Type B pancreatic cell (in vitro differentiated cells): ENCODE data around the gene MAGI3. TPM values are rescaled to one million over a fixed set of nuclear protein-coding genes. Genes with fewer than 3 reads are reported as not detected.
"Not testable (repeated sequence)": the region's sequence is repeated elsewhere in the genome, so short reads cannot be mapped to it uniquely, and the experiment has no call there.

Source experiments
- DNase-seq: peaks from one replicate; pipeline ENCODE4 v3.0.0; 2021; ENCODE audit warnings: mixed read lengths; ENCODE audit not compliant: unreplicated experiment; ENCODE audit errors: extremely low spot score
- H3K27ac Mint-ChIP-seq: 2 replicates; pipeline ENCODE4 v1.8.0; 2021; ENCODE audit warnings: mild to moderate bottlenecking, mixed read lengths
- H3K27me3 Mint-ChIP-seq: 2 replicates; pipeline ENCODE4 v1.8.0; 2021; ENCODE audit warnings: mixed read lengths
- H3K36me3 Mint-ChIP-seq: 2 replicates; pipeline ENCODE4 v1.8.0; 2021; ENCODE audit warnings: mixed read lengths
- H3K4me1 Mint-ChIP-seq: one replicate; pipeline ENCODE4 v1.8.0; 2021; ENCODE audit warnings: mixed read lengths; ENCODE audit not compliant: unreplicated experiment
- H3K4me3 Mint-ChIP-seq: 2 replicates; pipeline ENCODE4 v1.8.0; 2021; ENCODE audit warnings: mild to moderate bottlenecking, mixed read lengths
- H3K9me3 Mint-ChIP-seq: 2 replicates; pipeline ENCODE4 v1.8.0; 2021; ENCODE audit warnings: mixed read lengths
- CTCF ChIP-seq: fragments of 200-600 bp; sonication (generic); conservative IDR thresholded peaks from 2 replicates; pipeline ENCODE4 v1.5.0; 2021; ENCODE audit warnings: antibody characterized with exemption, mild to moderate bottlenecking
- total RNA-seq: library from RNA; stranded (reverse); gene quantifications from 2 replicates; pipeline ENCODE4 v1.2.1, GENCODE V29; 2021; ENCODE audit warnings: low replicate concordance

MAGI3 gene
- total RNA-seq, 1 donor from 2014 or later = 19.2 TPM

DNA sequence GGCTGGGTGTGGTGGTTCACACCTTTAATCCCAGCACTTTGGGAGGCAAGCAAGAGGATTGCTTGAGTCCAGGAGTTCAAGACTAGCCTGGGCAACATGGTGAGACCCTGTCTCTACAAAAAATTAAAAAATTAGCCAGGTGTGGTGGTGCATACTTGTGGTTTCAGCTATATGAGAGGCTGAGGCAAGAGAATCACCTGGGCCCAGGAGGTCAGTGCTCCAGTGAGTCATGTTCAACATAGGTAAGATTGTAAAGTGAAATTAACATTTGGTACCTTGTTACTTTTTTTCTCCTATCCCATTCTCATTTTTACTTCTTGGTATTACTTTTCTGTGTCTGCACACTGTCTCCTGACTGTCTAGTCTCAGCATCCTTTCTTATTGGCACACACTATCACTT is 19.0 kb downstream of the MAGI3 start:
- Mint-ChIP-seq H3K4me1 (peaks cover 10% of the 10 kb centered on the region), H3K4me3 (no peak overlapping the region), H3K9me3 (no peaks in the 10 kb centered on the region), H3K27ac (no peak overlapping the region), H3K27me3 (no peaks in the 10 kb centered on the region), H3K36me3 (no peaks in the 10 kb centered on the region)
- DNase-seq = no peak
- no peak for TF ChIP-seq CTCF

DNA sequence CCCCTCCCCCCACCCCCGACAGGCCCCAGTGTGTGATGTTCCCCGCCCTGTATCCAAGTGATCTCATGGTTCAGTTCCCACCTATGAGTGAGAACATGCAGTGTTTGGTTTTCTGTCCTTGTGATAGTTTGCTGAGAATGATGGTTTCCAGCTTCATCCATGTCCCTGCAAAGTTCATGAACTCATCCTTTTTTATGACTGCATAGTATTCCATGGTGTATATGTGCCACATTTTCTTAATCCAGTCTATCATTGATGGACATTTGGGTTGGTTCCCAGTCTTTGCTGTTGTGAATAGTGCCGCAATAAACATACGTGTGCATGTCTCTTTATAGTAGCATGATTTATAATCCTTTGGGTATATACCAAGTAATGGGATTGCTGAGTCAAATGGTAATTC is 21.7 kb downstream of the MAGI3 start:
- H3K36me3 Mint-ChIP-seq, H3K27ac Mint-ChIP-seq, H3K4me3 Mint-ChIP-seq, H3K27me3 Mint-ChIP-seq, H3K9me3 Mint-ChIP-seq, DNase-seq, H3K4me1 Mint-ChIP-seq: not testable (repeated sequence)

GRCh38 chr1:113415310-113416070 is 25.2 kb downstream of the MAGI3 start:
- H3K9me3 Mint-ChIP-seq = peaks cover 5% of the 10 kb centered on the region
- peak overlapping the region; percentile 46 for H3K27ac Mint-ChIP-seq
- H3K36me3 Mint-ChIP-seq = no peaks in the 10 kb centered on the region
- no peak for TF ChIP-seq CTCF
- DNase-seq = no peak
- H3K4me3 Mint-ChIP-seq = peak overlapping the region; percentile 27
- H3K4me1 Mint-ChIP-seq = no peaks in the 10 kb centered on the region
- no peaks in the 10 kb centered on the region for H3K27me3 Mint-ChIP-seq

DNA sequence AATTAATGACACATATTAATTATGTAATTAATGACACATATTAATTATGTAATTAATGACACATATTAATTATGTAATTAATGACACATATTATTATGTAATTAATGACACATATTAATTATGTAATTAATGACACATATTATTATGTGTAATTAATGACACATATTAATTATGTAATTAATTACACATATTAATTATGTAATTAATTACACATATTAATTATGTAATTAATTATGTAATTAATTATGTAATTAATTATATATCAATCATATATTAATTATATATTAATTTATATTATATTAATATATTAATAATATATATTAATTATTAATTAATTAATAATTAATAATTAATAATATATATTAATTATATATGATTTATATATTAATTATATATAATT is 25.8 kb downstream of the MAGI3 start:
- not testable (repeated sequence) for H3K4me1 Mint-ChIP-seq, H3K9me3 Mint-ChIP-seq, H3K4me3 Mint-ChIP-seq, DNase-seq, H3K36me3 Mint-ChIP-seq, H3K27me3 Mint-ChIP-seq
- peak overlapping the region; percentile 46 for H3K27ac Mint-ChIP-seq

DNA sequence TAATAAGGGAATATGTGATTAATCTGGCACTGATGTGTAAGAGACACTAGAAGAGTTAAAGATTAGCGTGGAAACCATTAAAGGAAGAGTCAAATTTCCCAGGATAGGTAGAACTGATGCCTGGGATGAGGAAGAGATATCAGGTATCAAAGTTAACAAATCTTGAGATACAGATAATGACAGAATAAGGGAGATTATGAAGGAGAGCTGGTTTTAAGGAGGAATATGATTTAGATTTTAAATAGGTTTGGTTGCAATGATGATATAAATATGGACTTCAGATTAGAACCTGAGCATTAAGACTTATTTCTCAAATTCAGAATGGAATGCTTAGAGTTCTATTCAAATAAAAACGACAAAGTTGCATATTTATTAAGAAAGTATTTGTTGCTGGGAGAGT is 26.2 kb downstream of the MAGI3 start:
- DNase-seq = no peak
- H3K27me3 Mint-ChIP-seq = no peaks in the 10 kb centered on the region
- peak overlapping the region; percentile 3 for H3K27ac Mint-ChIP-seq
- no peaks in the 10 kb centered on the region for H3K4me1 Mint-ChIP-seq
- H3K36me3 Mint-ChIP-seq = no peaks in the 10 kb centered on the region
- no peak for TF ChIP-seq CTCF
- peak overlapping the region; percentile 23 for H3K4me3 Mint-ChIP-seq
- peaks cover 5% of the 10 kb centered on the region for H3K9me3 Mint-ChIP-seq

GRCh38 chr1:113422315-113423068 is 32.2 kb downstream of the MAGI3 start:
- H3K4me1 Mint-ChIP-seq = no peaks in the 10 kb centered on the region

More at GRCh38 chr1:113422315-113423068, 32.2 kb downstream of the MAGI3 start:
- TF ChIP-seq CTCF = no peak
- no peaks in the 10 kb centered on the region for H3K27me3 Mint-ChIP-seq
- H3K36me3 Mint-ChIP-seq = peaks cover 13% of the 10 kb centered on the region
- no peak overlapping the region for H3K27ac Mint-ChIP-seq
- no peak overlapping the region for H3K4me3 Mint-ChIP-seq
- peaks cover 5% of the 10 kb centered on the region for H3K9me3 Mint-ChIP-seq
- no peak for DNase-seq
